HepG2 (cell line): Measurements from ENCODE around the gene CCDC57. TPM values are rescaled to one million over a fixed set of nuclear protein-coding genes. Genes with fewer than 3 reads are reported as not detected.

Experiments used
- ATAC-seq: fragments of 200-7000 bp; cut with Tn5 transposase; 3 replicates; pipeline ENCODE4 v1.9.1; 2020; ENCODE audit warnings: mild to moderate bottlenecking, moderate library complexity
- BruUV-seq: library from RNA; stranded (reverse); fragments of 400-500 nt; replicated peaks from 2 replicates; lab custom pipeline; 2021; lab: Mats Ljungman, UMichigan
- CTCF ChIA-PET: fragments of 300-600 bp; formaldehyde crosslinking; extraction: SDS; loops from one replicate; lab custom pipeline; 2021; ENCODE audit warnings: low total read pairs, inconsistent platforms, low intra/inter-chr PET ratio; lab: Yijun Ruan, JAX
- POLR2A ChIA-PET: fragments of 350-600 bp; sonication (Branson Sonifier 250); formaldehyde crosslinking; loops from one replicate; lab custom pipeline; 2020; ENCODE audit warnings: antibody characterized with exemption, inconsistent platforms; lab: Yijun Ruan, JAX
- DNase-seq: peaks from one replicate; pipeline ENCODE4 v3.0.0-alpha.2; 2015; ENCODE audit warnings: low spot score
- FAIRE-seq: peaks from 3 replicates; lab custom pipeline; 2011; peaks lifted over from hg19 to GRCh38; lab: Jason Lieb, UNC
- H2AFZ ChIP-seq: one replicate; pipeline ENCODE4 v1.6.1; 2011; ENCODE audit warnings: low read length, inconsistent platforms
- H3K27ac ChIP-seq: fragments of 300-600 bp; 3 replicates; pipeline ENCODE4 v1.8.0; 2011; ENCODE audit warnings: mixed run types, mild to moderate bottlenecking, mixed read lengths, low read length, inconsistent platforms; ENCODE audit not compliant: insufficient read depth; ENCODE audit errors: extremely low read length
- H3K27me3 ChIP-seq, 2 experiments: fragments of 200-600 bp in 1 of 2; 2 replicates in 1 of 2; 3 replicates in 1 of 2; pipeline versions ENCODE4 v1.6.0 to v1.8.0; 2011; ENCODE audit warnings: low read length in 2 of 2, mild to moderate bottlenecking in 2 of 2, moderate library complexity in 2 of 2, inconsistent platforms in 1 of 2; ENCODE audit not compliant: insufficient read depth in 2 of 2, control insufficient read depth in 1 of 2
- H3K36me3 ChIP-seq, 2 experiments: fragments of 200-600 bp in 1 of 2; replicated peaks in 1 of 2; 2 replicates in 1 of 2; 3 replicates in 1 of 2; pipeline versions ENCODE4 v1.5.1 to v1.8.0; 2011; ENCODE audit warnings: low read length in 2 of 2, inconsistent platforms in 1 of 2; ENCODE audit not compliant: insufficient read depth in 2 of 2, control insufficient read depth in 1 of 2
- H3K4me1 ChIP-seq: 2 replicates; pipeline ENCODE4 v1.5.1; 2012; ENCODE audit warnings: low read length, inconsistent platforms; ENCODE audit not compliant: insufficient read depth
- H3K4me2 ChIP-seq: 2 replicates; pipeline ENCODE4 v1.6.0; 2011; ENCODE audit warnings: low read depth, low read length, inconsistent platforms
- H3K4me3 ChIP-seq, 3 experiments: fragments of 200-600 bp in 1 of 3; sonication (generic), shearing (Covaris generic) in 1 of 3; replicated peaks in 1 of 3; 2 replicates each; pipeline ENCODE4 v1.5.1; 2011 to 2016; ENCODE audit warnings: low read length in 3 of 3, inconsistent platforms in 2 of 3, low read depth in 2 of 3, mild to moderate bottlenecking in 2 of 3, control low read depth in 1 of 3, mixed read lengths in 1 of 3; ENCODE audit not compliant: insufficient read depth in 1 of 3
- H3K79me2 ChIP-seq: one replicate; pipeline ENCODE4 v1.6.1; 2011; ENCODE audit warnings: low read length, inconsistent platforms; ENCODE audit not compliant: insufficient read depth
- H3K9ac ChIP-seq: 2 replicates; pipeline ENCODE4 v1.6.0; 2011; ENCODE audit warnings: mild to moderate bottlenecking, low read depth, low read length, inconsistent platforms; ENCODE audit not compliant: insufficient read depth
- H3K9me3 ChIP-seq: 2 replicates; pipeline ENCODE4 v1.5.1; 2012; ENCODE audit warnings: mild to moderate bottlenecking, low read length
- H4K20me1 ChIP-seq: 2 replicates; pipeline ENCODE4 v1.6.0; 2011; ENCODE audit warnings: inconsistent platforms, mild to moderate bottlenecking, low read length, moderate library complexity; ENCODE audit not compliant: insufficient read depth
- AGO2 ChIP-seq: fragments of 200-400 bp; formaldehyde crosslinking; optimal IDR thresholded peaks from 2 replicates; pipeline ENCODE3; 2017; ENCODE audit warnings: mild to moderate bottlenecking, low read depth, low read length, moderate library complexity
- PAF1 ChIP-seq: IDR thresholded peaks from 2 replicates; pipeline ENCODE4 v1.6.1; 2016; ENCODE audit warnings: missing genetic modification reagents, missing compliant biosample characterization
- SNAI1 ChIP-seq: sonication (generic); formaldehyde crosslinking; IDR thresholded peaks from 2 replicates; pipeline ENCODE4 v1.5.0; 2020; ENCODE audit warnings: mild to moderate bottlenecking, missing genetic modification reagents, borderline replicate concordance
- SNAPC2 ChIP-seq: sonication (generic); formaldehyde crosslinking; IDR thresholded peaks from 2 replicates; pipeline ENCODE4 v1.8.1; 2022; ENCODE audit warnings: mild to moderate bottlenecking, missing genetic modification reagents
- SP2 ChIP-seq: sonication (generic); formaldehyde crosslinking; IDR thresholded peaks from 2 replicates; pipeline ENCODE4 v1.5.1; 2020; ENCODE audit warnings: mild to moderate bottlenecking, missing genetic modification reagents
- TFE3 ChIP-seq: IDR thresholded peaks from 2 replicates; pipeline ENCODE4 v1.6.1; 2016
- ZBTB2 ChIP-seq: sonication (generic); formaldehyde crosslinking; IDR thresholded peaks from 2 replicates; pipeline ENCODE4 v1.8.0; 2022; ENCODE audit warnings: low read depth, missing genetic modification reagents
- ZHX1 ChIP-seq: sonication (generic); formaldehyde crosslinking; IDR thresholded peaks from 2 replicates; pipeline ENCODE4 v1.8.1; 2022; ENCODE audit warnings: low read depth, mild to moderate bottlenecking, missing genetic modification reagents
- ZNF616 ChIP-seq: sonication (generic); formaldehyde crosslinking; IDR thresholded peaks from 2 replicates; pipeline ENCODE4 v1.5.0; 2020; ENCODE audit warnings: low read depth, mild to moderate bottlenecking, missing genetic modification reagents
- WGBS: methylation state at CpG from one replicate; pipeline ENCODE4 v1.1.6; 2017; ENCODE audit warnings: low lambda C conversion rate; 5-methylcytosine and 5-hydroxymethylcytosine counted together
- in situ Hi-C: cut with HindIII; loops from 2 replicates; pipeline ENCODE4 v1.10.0; 2017; ENCODE audit warnings: low pct_unique_long_range_greater_than_20kb; ENCODE audit not compliant: extremely low pct_ligation_motif_present
- intact Hi-C: fragments of 100-400 bp; cut with micrococcal nuclease; formaldehyde crosslinking; loops from one replicate; pipeline ENCODE4 v1.10.0; 2022; ENCODE audit not compliant: unreplicated experiment
- polyA plus RNA-seq, 8 experiments: library from polyadenylated mRNA; depleted of rRNA in 3 of 8; stranded (reverse) in 7 of 8; unstranded in 1 of 8; fragments of >200 nt; fragmentation: Illumina TruSeq in 4 of 8; extraction: Trizol in 4 of 8; gene quantifications; 2 replicates each; pipeline versions ENCODE4 v1.2.1 to v1.2.3, GENCODE V29; 2011 to 2016; ENCODE audit warnings: low read depth in 4 of 8, missing spikeins in 1 of 8, mixed read lengths in 1 of 8; ENCODE audit not compliant: insufficient read depth in 1 of 8
- total RNA-seq, 5 experiments: library from RNA; depleted of rRNA; stranded (reverse); fragments of >200 nt; fragmentation: Illumina TruSeq; extraction: Trizol; gene quantifications; 2 replicates each; pipeline ENCODE4 v1.2.3, GENCODE V29; 2016; ENCODE audit warnings: low read depth in 1 of 5
- TF ChIP-seq, protein P1 (sequence below): sonication (generic); formaldehyde crosslinking; IDR thresholded peaks from 2 replicates; pipeline ENCODE4 v1.4.0; 2020; ENCODE audit warnings: mild to moderate bottlenecking, missing genetic modification reagents, borderline replicate concordance
- TF ChIP-seq, protein P2 (sequence below): sonication (generic); formaldehyde crosslinking; IDR thresholded peaks from 2 replicates; pipeline ENCODE4 v1.4.0; 2020; ENCODE audit warnings: missing genetic modification reagents

Gene CCDC57
- total and polyA plus RNA-seq, 2 of the 13 experiments (the other 11 are each of a cell fraction or from before 2014, with no cell fraction given), result 59.3 to 59.9 TPM

- TF ChIP-seq TFE3 (CRISPR knock-in tag), result no peak
- TF ChIP-seq SNAI1 (CRISPR knock-in tag), result no peak
- 0 out of 2 replicates have a peak, but pooled peaks have one; percentile 53 for TF ChIP-seq PAF1 (CRISPR knock-in tag)
- no peak for TF ChIP-seq SNAPC2
Observed at GRCh38 chr17:82061047-82061925, 151.4 kb downstream of the CCDC57 start (continued).

DNA sequence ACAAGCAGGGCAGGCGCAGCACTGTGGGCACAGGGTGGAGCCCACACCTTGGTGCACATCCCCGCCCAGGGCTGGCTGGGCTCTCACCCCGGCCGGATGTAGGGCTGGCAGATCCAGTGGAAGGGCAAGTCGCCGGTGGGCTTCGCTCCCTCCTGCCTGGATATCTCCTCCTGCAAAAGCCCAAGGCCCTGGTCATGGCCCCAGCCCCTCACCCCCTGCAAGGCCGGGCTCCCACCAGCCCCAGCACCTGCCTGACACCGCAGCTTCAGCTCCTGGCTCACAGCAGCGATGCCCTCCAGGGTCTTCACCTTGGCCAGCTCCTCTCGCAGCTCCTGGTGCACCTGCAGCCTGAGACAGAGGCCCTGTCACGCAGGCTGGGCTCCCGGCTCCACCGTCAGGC lies 152.0 kb downstream of the CCDC57 start:
- ChIA-PET CTCF (no interaction called here), POLR2A (interaction anchor here (1.6 kb wide), 1 partner anchor 23 kb away, joined by 7 read pairs; the partner anchor contains the start of gene DCXR)
- DNase-seq (no peak), ATAC-seq (no peak), FAIRE-seq (no peak)
- WGBS, result 82% methylated on average over 7 of the region's 14 CpGs
- Histone ChIP-seq H3K27ac (no peak overlapping the region), H3K9ac (no peak overlapping the region), H3K4me2 (no peak overlapping the region), H4K20me1 (no peaks in the 10 kb centered on the region), H3K4me3 (no peak overlapping the region), H3K27me3 (no peaks in the 10 kb centered on the region), H3K9me3 (no peaks in the 10 kb centered on the region), H3K4me1 (peaks cover 49% of the 10 kb centered on the region), H2AFZ (no peak overlapping the region), H3K36me3 (peaks cover 43 to 65% of the 10 kb centered on the region in 2 experiments), H3K79me2 (peaks cover 20% of the 10 kb centered on the region)
- intact Hi-C loops (no loop called here), in situ Hi-C loops (no loop called here)
- no TSS peak for BruUV-seq
- TF ChIP-seq ZNF616 (no peak), ZBTB2 (CRISPR knock-in tag) (no peak), ZHX1 (0 out of 2 replicates have a peak, but pooled peaks have one; percentile 4), SP2 (CRISPR knock-in tag) (no peak), AGO2 (peak; percentile 63)
- TF ChIP-seq, protein P1, sequence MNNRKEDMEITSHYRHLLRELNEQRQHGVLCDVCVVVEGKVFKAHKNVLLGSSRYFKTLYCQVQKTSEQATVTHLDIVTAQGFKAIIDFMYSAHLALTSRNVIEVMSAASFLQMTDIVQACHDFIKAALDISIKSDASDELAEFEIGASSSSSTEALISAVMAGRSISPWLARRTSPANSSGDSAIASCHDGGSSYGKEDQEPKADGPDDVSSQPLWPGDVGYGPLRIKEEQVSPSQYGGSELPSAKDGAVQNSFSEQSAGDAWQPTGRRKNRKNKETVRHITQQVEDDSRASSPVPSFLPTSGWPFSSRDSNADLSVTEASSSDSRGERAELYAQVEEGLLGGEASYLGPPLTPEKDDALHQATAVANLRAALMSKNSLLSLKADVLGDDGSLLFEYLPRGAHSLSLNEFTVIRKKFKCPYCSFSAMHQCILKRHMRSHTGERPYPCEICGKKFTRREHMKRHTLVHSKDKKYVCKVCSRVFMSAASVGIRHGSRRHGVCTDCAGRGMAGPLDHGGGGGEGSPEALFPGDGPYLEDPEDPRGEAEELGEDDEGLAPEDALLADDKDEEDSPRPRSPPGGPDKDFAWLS, result no peak
- TF ChIP-seq, protein P2, sequence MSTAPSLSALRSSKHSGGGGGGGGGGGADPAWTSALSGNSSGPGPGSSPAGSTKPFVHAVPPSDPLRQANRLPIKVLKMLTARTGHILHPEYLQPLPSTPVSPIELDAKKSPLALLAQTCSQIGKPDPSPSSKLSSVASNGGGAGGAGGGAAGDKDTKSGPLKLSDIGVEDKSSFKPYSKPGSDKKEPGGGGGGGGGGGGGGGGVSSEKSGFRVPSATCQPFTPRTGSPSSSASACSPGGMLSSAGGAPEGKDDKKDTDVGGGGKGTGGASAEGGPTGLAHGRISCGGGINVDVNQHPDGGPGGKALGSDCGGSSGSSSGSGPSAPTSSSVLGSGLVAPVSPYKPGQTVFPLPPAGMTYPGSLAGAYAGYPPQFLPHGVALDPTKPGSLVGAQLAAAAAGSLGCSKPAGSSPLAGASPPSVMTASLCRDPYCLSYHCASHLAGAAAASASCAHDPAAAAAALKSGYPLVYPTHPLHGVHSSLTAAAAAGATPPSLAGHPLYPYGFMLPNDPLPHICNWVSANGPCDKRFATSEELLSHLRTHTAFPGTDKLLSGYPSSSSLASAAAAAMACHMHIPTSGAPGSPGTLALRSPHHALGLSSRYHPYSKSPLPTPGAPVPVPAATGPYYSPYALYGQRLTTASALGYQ (CRISPR knock-in tag), result no peak
